MCF 10A (cell line): ENCODE data around the gene TGDS. TPM values are rescaled to one million over a fixed set of nuclear protein-coding genes. Genes with fewer than 3 reads are reported as not detected.
A peak's percentile ranks its signal among the peaks of the same experiment; 100 is the strongest.

Experiments
- BruUV-seq: library from RNA; stranded (reverse); fragments of 400-500 nt; replicated peaks from 2 replicates; lab custom pipeline; 2021; lab: Mats Ljungman, UMichigan
- CTCF ChIA-PET: fragments of 300-600 bp; sonication (Branson Sonifier 250); formaldehyde crosslinking; extraction: SDS; loops from one replicate; lab custom pipeline; 2021; ENCODE audit warnings: antibody characterized with exemption, inconsistent platforms; lab: Yijun Ruan, JAX
- POLR2A ChIA-PET: fragments of 300-600, 350-650 bp; sonication (Branson Sonifier 250); formaldehyde crosslinking; extraction: SDS; loops from one replicate; lab custom pipeline; 2020; ENCODE audit warnings: antibody characterized with exemption, inconsistent platforms; lab: Yijun Ruan, JAX
- DNase-seq: peaks from one replicate; pipeline ENCODE4 v3.0.0-alpha.2; 2018; ENCODE audit not compliant: unreplicated experiment
- H3K27ac Mint-ChIP-seq: one replicate; pipeline ENCODE4 v1.8.0; 2022; ENCODE audit warnings: mild to moderate bottlenecking, low read depth, mixed read lengths; ENCODE audit not compliant: unreplicated experiment
- H3K27me3 Mint-ChIP-seq: one replicate; pipeline ENCODE4 v1.8.0; 2022; ENCODE audit warnings: mixed read lengths; ENCODE audit not compliant: insufficient read depth, unreplicated experiment
- H3K36me3 Mint-ChIP-seq: one replicate; pipeline ENCODE4 v1.8.0; 2022; ENCODE audit warnings: mild to moderate bottlenecking, moderate library complexity, mixed read lengths; ENCODE audit not compliant: insufficient read depth, unreplicated experiment
- H3K4me1 Mint-ChIP-seq: one replicate; pipeline ENCODE4 v1.8.0; 2022; ENCODE audit warnings: mixed read lengths; ENCODE audit not compliant: insufficient read depth, unreplicated experiment
- H3K4me3 Mint-ChIP-seq: one replicate; pipeline ENCODE4 v1.8.0; 2022; ENCODE audit warnings: mild to moderate bottlenecking, moderate library complexity, mixed read lengths; ENCODE audit not compliant: unreplicated experiment
- H3K9me3 Mint-ChIP-seq: one replicate; pipeline ENCODE4 v1.8.0; 2022; ENCODE audit warnings: mixed read lengths; ENCODE audit not compliant: unreplicated experiment
- CTCF ChIP-seq: fragments of 200-600 bp; IDR thresholded peaks from one replicate; pipeline ENCODE4 v1.8.0; 2022; ENCODE audit warnings: antibody characterized with exemption, mild to moderate bottlenecking; ENCODE audit not compliant: unreplicated experiment
- intact Hi-C: fragments of 100-400 bp; cut with micrococcal nuclease; formaldehyde crosslinking; loops from 2 replicates; pipeline ENCODE4 v1.14.1; 2022
- total RNA-seq: library from RNA; stranded (reverse); gene quantifications from 2 replicates; pipeline ENCODE4 v1.2.3, GENCODE V29; 2022

The TGDS gene
- total RNA-seq, 1 experiment from 2014 or later, result 14.1 TPM

- Mint-ChIP-seq H3K4me1 (peaks cover 7% of the 10 kb centered on the region), H3K27ac (peak overlapping the region; percentile 86), H3K4me3 (peak overlapping the region; percentile 74), H3K9me3 (no peaks in the 10 kb centered on the region), H3K27me3 (no peaks in the 10 kb centered on the region), H3K36me3 (peaks cover 18% of the 10 kb centered on the region)
- intact Hi-C loops, result loop anchor here (2.0 kb wide), 1 partner anchor 52 kb away; the partner anchor contains the start of gene GPR180
- no TSS peak for BruUV-seq
- TF ChIP-seq CTCF, result no peak
- ChIA-PET CTCF (interaction anchor here (0.6 to 2.1 kb wide), 7 partner anchors 9 to 861 kb away, joined by 3 to 10 read pairs (median 4); no protein-coding TSS in a partner anchor), POLR2A (interaction anchor here (0.7 to 1.9 kb wide), 5 partner anchors 8 to 66 kb away, joined by 3 to 15 read pairs (median 6); partner anchors contain the start of genes GPR180 and TGDS)
- DNase-seq, result no peak
Observed at GRCh38 chr13:94548382-94548781, 47.6 kb downstream of the TGDS start.

DNA sequence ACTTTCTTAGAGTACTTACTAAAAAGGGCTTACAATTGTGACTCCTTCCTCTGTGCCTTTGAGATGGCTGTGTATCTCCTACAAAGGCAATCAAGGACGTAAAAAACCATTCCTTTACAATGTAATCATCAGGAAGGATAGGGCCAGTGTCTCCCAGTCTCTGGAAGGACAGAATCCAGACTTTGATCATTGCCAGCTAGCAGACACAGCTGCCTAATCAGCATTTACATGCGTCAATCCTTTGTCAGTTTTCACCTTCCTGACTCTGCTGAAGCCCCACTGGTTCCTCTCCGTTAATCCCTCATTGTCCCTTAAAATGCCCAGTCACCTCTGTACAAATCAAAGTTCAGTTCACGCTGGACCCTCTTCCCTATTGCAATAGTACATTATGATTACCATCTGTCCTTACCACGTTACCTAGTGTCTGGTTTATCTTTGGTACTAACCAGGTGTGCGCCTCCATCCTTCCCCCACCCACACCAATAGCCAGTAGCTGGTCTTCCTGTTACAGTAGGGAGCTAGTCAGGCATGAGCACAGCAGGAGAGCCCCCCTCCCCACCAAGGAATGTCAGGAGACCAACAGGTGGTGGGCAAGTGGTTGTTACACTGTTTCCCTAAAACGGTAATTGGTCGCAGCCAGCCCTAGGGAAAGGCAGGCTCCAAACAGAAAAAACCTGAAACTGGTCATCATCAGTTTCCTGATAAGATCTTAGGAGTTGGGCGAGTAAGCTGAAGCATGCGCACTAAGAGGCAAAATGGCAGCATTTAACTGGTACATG is 49.7 kb downstream of the TGDS start:
- Mint-ChIP-seq H3K27ac (no peak overlapping the region), H3K4me3 (no peak overlapping the region), H3K9me3 (no peaks in the 10 kb centered on the region), H3K4me1 (peaks cover 7% of the 10 kb centered on the region), H3K36me3 (peaks cover 18% of the 10 kb centered on the region), H3K27me3 (peaks cover 1% of the 10 kb centered on the region)
- ChIA-PET POLR2A (interaction anchor here (0.6 kb wide), 1 partner anchor 87 kb away, joined by 3 read pairs; no protein-coding TSS in a partner anchor), CTCF (interaction anchor here (0.6 to 1.5 kb wide), 3 partner anchors 110 to 457 kb away, joined by 3 read pairs; no protein-coding TSS in a partner anchor)
- intact Hi-C loops, result no loop called here
- TF ChIP-seq CTCF, result no peak
- no TSS peak for BruUV-seq
- no peak for DNase-seq

GRCh38 chr13:94544922-94545321 is 51.0 kb downstream of the TGDS start:
- ChIA-PET CTCF (no interaction called here), POLR2A (no interaction called here)
- H3K4me3 Mint-ChIP-seq, result no peak overlapping the region
- TF ChIP-seq CTCF, result no peak
- no TSS peak for BruUV-seq
- intact Hi-C loops, result no loop called here
- no peak overlapping the region for H3K27ac Mint-ChIP-seq
- peaks cover 18% of the 10 kb centered on the region for H3K36me3 Mint-ChIP-seq
- no peak for DNase-seq
- H3K4me1 Mint-ChIP-seq, result peaks cover 7% of the 10 kb centered on the region
- H3K27me3 Mint-ChIP-seq, result peaks cover 14% of the 10 kb centered on the region
- no peaks in the 10 kb centered on the region for H3K9me3 Mint-ChIP-seq

- peaks cover 31% of the 10 kb centered on the region for H3K27me3 Mint-ChIP-seq
- H3K9me3 Mint-ChIP-seq, result no peaks in the 10 kb centered on the region
- intact Hi-C loops, result no loop called here
- ChIA-PET CTCF (interaction anchor here (0.6 kb wide), 1 partner anchor 1623 kb away, joined by 3 read pairs; no protein-coding TSS in a partner anchor), POLR2A (no interaction called here)
- no peaks in the 10 kb centered on the region for H3K36me3 Mint-ChIP-seq
- no peak overlapping the region for H3K27ac Mint-ChIP-seq
- BruUV-seq, result no TSS peak
- H3K4me1 Mint-ChIP-seq, result no peaks in the 10 kb centered on the region
- no peak for DNase-seq
- no peak for TF ChIP-seq CTCF
- H3K4me3 Mint-ChIP-seq, result no peak overlapping the region
Observed at GRCh38 chr13:94542917-94543316, 53.0 kb downstream of the TGDS start.
